ENCODE measurements around the gene PROSER2.

Gene PROSER2

GRCh38 chr10:11880151-11881029 is 57.2 kb downstream of the PROSER2 start:
- Histone ChIP-seq H3K4me1 (ENCODE audit: control insufficient read depth in 5 of 5, insufficient read depth in 5 of 5, low read length in 5 of 5) (peaks cover 0 to 11% (median 7%) of the 10 kb centered on the region in 5 donors), H3K27ac (ENCODE audit: low read depth, low read length) (no peak overlapping the region), H3K9ac (ENCODE audit: low read length in 5 of 5) (no peak overlapping the region), H3K36me3 (ENCODE audit: control insufficient read depth in 5 of 5, insufficient read depth in 5 of 5, low read length in 5 of 5) (no peaks in the 10 kb centered on the region), H3K9me3 (ENCODE audit: control insufficient read depth in 5 of 5, low read length in 5 of 5) (no peaks in the 10 kb centered on the region), H3K4me3 (ENCODE audit: low read depth in 1 of 5, low read length in 5 of 5) (no peak overlapping the region), H3K27me3 (ENCODE audit: control insufficient read depth in 5 of 5, insufficient read depth in 4 of 5, low read length in 5 of 5) (no peaks in the 10 kb centered on the region)

GRCh38 chr10:11881030-11881476 is 57.9 kb downstream of the PROSER2 start:
- Histone ChIP-seq H3K9ac (ENCODE audit: low read length in 5 of 5) (no peak overlapping the region), H3K27ac (ENCODE audit: low read depth, low read length) (no peak overlapping the region), H3K27me3 (ENCODE audit: control insufficient read depth in 5 of 5, insufficient read depth in 4 of 5, low read length in 5 of 5) (no peaks in the 10 kb centered on the region), H3K36me3 (ENCODE audit: control insufficient read depth in 5 of 5, insufficient read depth in 5 of 5, low read length in 5 of 5) (no peaks in the 10 kb centered on the region), H3K4me3 (ENCODE audit: low read depth in 1 of 5, low read length in 5 of 5) (no peak overlapping the region), H3K9me3 (ENCODE audit: control insufficient read depth in 5 of 5, low read length in 5 of 5) (no peaks in the 10 kb centered on the region), H3K4me1 (ENCODE audit: control insufficient read depth in 5 of 5, insufficient read depth in 5 of 5, low read length in 5 of 5) (peaks cover 0 to 4% (median under 1%) of the 10 kb centered on the region in 5 donors)

- no peaks in the 10 kb centered on the region for H3K36me3 ChIP-seq (ENCODE audit: control insufficient read depth in 5 of 5, insufficient read depth in 5 of 5, low read length in 5 of 5)
- no peaks in the 10 kb centered on the region for H3K9me3 ChIP-seq (ENCODE audit: control insufficient read depth in 5 of 5, low read length in 5 of 5)
- no peaks in the 10 kb centered on the region for H3K27me3 ChIP-seq (ENCODE audit: control insufficient read depth in 5 of 5, insufficient read depth in 4 of 5, low read length in 5 of 5)
- no peak overlapping the region for H3K4me3 ChIP-seq (ENCODE audit: low read depth in 1 of 5, low read length in 5 of 5)
- no peaks in the 10 kb centered on the region for H3K4me1 ChIP-seq (ENCODE audit: control insufficient read depth in 5 of 5, insufficient read depth in 5 of 5, low read length in 5 of 5)
- H3K27ac ChIP-seq (ENCODE audit: low read depth, low read length) = no peak overlapping the region
- H3K9ac ChIP-seq (ENCODE audit: low read length in 5 of 5) = no peak overlapping the region
Observed at GRCh38 chr10:11881477-11882417, 58.6 kb downstream of the PROSER2 start.

- Histone ChIP-seq H3K27ac (ENCODE audit: low read depth, low read length) (no peak overlapping the region), H3K9me3 (ENCODE audit: control insufficient read depth in 5 of 5, low read length in 5 of 5) (no peaks in the 10 kb centered on the region), H3K27me3 (ENCODE audit: control insufficient read depth in 5 of 5, insufficient read depth in 4 of 5, low read length in 5 of 5) (no peaks in the 10 kb centered on the region), H3K36me3 (ENCODE audit: control insufficient read depth in 5 of 5, insufficient read depth in 5 of 5, low read length in 5 of 5) (no peaks in the 10 kb centered on the region), H3K4me1 (ENCODE audit: control insufficient read depth in 5 of 5, insufficient read depth in 5 of 5, low read length in 5 of 5) (no peaks in the 10 kb centered on the region), H3K4me3 (ENCODE audit: low read depth in 1 of 5, low read length in 5 of 5) (no peak overlapping the region), H3K9ac (ENCODE audit: low read length in 5 of 5) (no peak overlapping the region)
Observed at GRCh38 chr10:11882646-11883375, 59.7 kb downstream of the PROSER2 start.

GRCh38 chr10:11884706-11885423 is 61.7 kb downstream of the PROSER2 start:
- H3K27me3 ChIP-seq (ENCODE audit: control insufficient read depth in 5 of 5, insufficient read depth in 4 of 5, low read length in 5 of 5) = no peaks in the 10 kb centered on the region
- H3K27ac ChIP-seq (ENCODE audit: low read depth, low read length) = no peak overlapping the region
- H3K4me1 ChIP-seq (ENCODE audit: control insufficient read depth in 5 of 5, insufficient read depth in 5 of 5, low read length in 5 of 5) = no peaks in the 10 kb centered on the region

GRCh38 chr10:11885437-11886137 is 62.4 kb downstream of the PROSER2 start:
- no peaks in the 10 kb centered on the region for H3K9me3 ChIP-seq (ENCODE audit: control insufficient read depth in 5 of 5, low read length in 5 of 5)
- H3K4me1 ChIP-seq (ENCODE audit: control insufficient read depth in 5 of 5, insufficient read depth in 5 of 5, low read length in 5 of 5) = no peaks in the 10 kb centered on the region
- H3K27me3 ChIP-seq (ENCODE audit: control insufficient read depth in 5 of 5, insufficient read depth in 4 of 5, low read length in 5 of 5) = no peaks in the 10 kb centered on the region
- H3K4me3 ChIP-seq (ENCODE audit: low read depth in 1 of 5, low read length in 5 of 5) = no peak overlapping the region
- no peak overlapping the region for H3K27ac ChIP-seq (ENCODE audit: low read depth, low read length)
- H3K36me3 ChIP-seq (ENCODE audit: control insufficient read depth in 5 of 5, insufficient read depth in 5 of 5, low read length in 5 of 5) = no peaks in the 10 kb centered on the region
- H3K9ac ChIP-seq (ENCODE audit: low read length in 5 of 5) = no peak overlapping the region

More at GRCh38 chr10:11884706-11885423, 61.7 kb downstream of the PROSER2 start:
- Histone ChIP-seq H3K4me3 (ENCODE audit: low read depth in 1 of 5, low read length in 5 of 5) (no peak overlapping the region), H3K9ac (ENCODE audit: low read length in 5 of 5) (no peak overlapping the region), H3K9me3 (ENCODE audit: control insufficient read depth in 5 of 5, low read length in 5 of 5) (no peaks in the 10 kb centered on the region), H3K36me3 (ENCODE audit: control insufficient read depth in 5 of 5, insufficient read depth in 5 of 5, low read length in 5 of 5) (no peaks in the 10 kb centered on the region)

GRCh38 chr10:11886138-11886474 is 63.0 kb downstream of the PROSER2 start:
- H3K27me3 ChIP-seq (ENCODE audit: control insufficient read depth in 5 of 5, insufficient read depth in 4 of 5, low read length in 5 of 5) = no peaks in the 10 kb centered on the region
- no peaks in the 10 kb centered on the region for H3K36me3 ChIP-seq (ENCODE audit: control insufficient read depth in 5 of 5, insufficient read depth in 5 of 5, low read length in 5 of 5)
- H3K9me3 ChIP-seq (ENCODE audit: control insufficient read depth in 5 of 5, low read length in 5 of 5) = no peaks in the 10 kb centered on the region
- H3K4me1 ChIP-seq (ENCODE audit: control insufficient read depth in 5 of 5, insufficient read depth in 5 of 5, low read length in 5 of 5) = no peaks in the 10 kb centered on the region
- H3K9ac ChIP-seq (ENCODE audit: low read length in 5 of 5) = no peak overlapping the region
- H3K4me3 ChIP-seq (ENCODE audit: low read depth in 1 of 5, low read length in 5 of 5) = no peak overlapping the region
- no peak overlapping the region for H3K27ac ChIP-seq (ENCODE audit: low read depth, low read length)

GRCh38 chr10:11886851-11887250 is 63.7 kb downstream of the PROSER2 start:
- Histone ChIP-seq H3K27ac (ENCODE audit: low read depth, low read length) (no peak overlapping the region), H3K27me3 (ENCODE audit: control insufficient read depth in 5 of 5, insufficient read depth in 4 of 5, low read length in 5 of 5) (no peaks in the 10 kb centered on the region), H3K9me3 (ENCODE audit: control insufficient read depth in 5 of 5, low read length in 5 of 5) (no peaks in the 10 kb centered on the region), H3K36me3 (ENCODE audit: control insufficient read depth in 5 of 5, insufficient read depth in 5 of 5, low read length in 5 of 5) (no peaks in the 10 kb centered on the region), H3K4me3 (ENCODE audit: low read depth in 1 of 5, low read length in 5 of 5) (no peak overlapping the region), H3K4me1 (ENCODE audit: control insufficient read depth in 5 of 5, insufficient read depth in 5 of 5, low read length in 5 of 5) (no peaks in the 10 kb centered on the region), H3K9ac (ENCODE audit: low read length in 5 of 5) (no peak overlapping the region)

Data from subcutaneous abdominal adipose tissue (tissue), 5 donors.